ENCODE results near the gene ZNF616. TPM values are rescaled to one million over a fixed set of nuclear protein-coding genes. Genes with fewer than 3 reads are reported as not detected.
"Not testable (repeated sequence)": the region's sequence is repeated elsewhere in the genome, so short reads cannot be mapped to it uniquely, and the experiment has no call there.

ZNF616 gene
- total RNA-seq, 1 experiment from 2014 or later: 6.1 TPM

DNA sequence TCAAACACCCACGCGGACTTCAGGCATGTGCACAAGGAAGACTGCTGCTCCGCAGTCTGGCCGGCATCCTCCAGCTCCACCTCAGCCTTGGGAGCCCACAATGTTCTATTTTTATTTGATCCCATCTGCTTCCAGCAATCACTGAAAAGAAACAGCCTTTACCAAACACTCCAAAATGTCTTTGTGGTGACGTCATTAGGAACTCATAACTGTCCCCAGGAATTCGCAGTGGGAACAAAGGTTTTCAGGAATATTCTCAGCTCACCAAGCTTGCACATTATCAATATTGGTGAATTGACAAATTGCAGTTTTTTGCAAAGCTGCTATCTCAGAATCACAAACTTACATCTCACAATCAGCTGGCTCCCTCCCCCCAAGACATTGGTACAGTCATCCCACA is 29.0 kb downstream of the ZNF616 start:
- no peak for DNase-seq (ENCODE audit: low spot score)

- no peak for DNase-seq (ENCODE audit: low spot score)
Measured at GRCh38 chr19:52102782-52103181, 37.0 kb downstream of the ZNF616 start.

GRCh38 chr19:52101866-52102562 is 37.7 kb downstream of the ZNF616 start:
- peak; percentile 7 for DNase-seq (ENCODE audit: low spot score)

GRCh38 chr19:52099497-52100138 is 40.1 kb downstream of the ZNF616 start:
- DNase-seq (ENCODE audit: low spot score): peak; percentile 60

DNA sequence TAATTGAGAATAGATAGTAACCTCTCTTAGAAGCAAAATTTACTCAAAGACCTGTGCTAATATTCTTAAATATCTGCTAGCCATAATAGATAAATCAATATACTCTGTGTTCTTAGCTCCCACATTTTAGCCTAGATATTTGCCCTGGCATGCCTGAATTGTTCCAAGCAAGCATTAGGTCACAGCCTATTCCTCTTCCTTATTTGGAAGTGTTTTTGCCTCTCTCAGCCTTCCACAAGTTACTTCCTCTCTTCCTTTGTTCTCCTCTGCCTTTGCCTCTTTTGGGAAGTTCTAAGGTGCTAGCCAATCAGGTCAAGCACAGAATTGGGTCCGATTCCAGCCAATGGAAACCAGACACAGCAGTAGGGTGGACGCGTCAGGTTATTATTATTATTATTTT is 43.3 kb downstream of the ZNF616 start:
- not testable (repeated sequence) for DNase-seq (ENCODE audit: low spot score)

DNA sequence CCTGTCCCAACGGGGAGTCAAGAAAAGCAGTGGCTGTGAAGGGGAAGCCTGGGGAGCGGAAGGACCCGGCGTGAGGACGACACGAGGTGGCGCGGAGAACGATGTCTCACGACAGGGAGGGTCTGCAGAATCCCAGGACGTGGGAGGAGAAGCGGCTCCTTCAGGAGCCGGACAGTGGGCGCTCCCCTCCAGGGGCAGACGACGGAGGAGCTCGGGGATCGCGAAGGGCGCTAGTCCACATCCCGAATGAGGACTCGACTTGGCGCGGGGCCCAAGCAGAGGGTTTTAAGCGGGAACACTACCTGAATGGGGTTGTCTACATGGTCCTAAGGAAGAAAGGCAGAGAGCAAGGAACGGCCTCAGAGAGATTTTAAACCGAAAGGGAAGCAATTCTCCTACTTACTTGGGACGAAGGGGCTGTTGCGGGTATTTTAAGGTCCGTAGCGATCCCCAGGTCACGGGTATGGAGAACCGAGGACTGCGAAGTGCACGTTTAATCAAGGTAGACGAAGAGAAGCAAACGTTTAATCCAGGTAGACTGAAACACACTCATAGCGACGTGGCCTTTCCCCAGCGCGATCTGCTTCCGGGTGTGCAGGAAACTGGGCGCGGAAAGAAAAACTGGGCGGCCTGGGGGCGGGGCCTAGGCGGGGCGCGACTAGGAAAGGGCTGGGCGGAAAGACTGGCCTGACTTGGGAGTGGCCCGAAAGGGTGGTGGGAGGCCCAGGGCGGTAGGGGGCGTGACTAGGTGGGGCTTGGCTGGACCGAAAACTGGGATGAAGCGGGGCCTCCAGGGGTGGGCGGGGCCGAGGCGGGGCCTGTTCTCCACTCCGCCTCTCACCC is 44.3 kb downstream of the ZNF616 start, which contains the start of gene ZNF841:
Gene ZNF841, minus strand, starts transcription at position 594 of the 843 bp plus-strand sequence. CDS start 10,964 bp downstream, outside the sequence.
- DNase-seq (ENCODE audit: low spot score): peak; percentile 94

DNA sequence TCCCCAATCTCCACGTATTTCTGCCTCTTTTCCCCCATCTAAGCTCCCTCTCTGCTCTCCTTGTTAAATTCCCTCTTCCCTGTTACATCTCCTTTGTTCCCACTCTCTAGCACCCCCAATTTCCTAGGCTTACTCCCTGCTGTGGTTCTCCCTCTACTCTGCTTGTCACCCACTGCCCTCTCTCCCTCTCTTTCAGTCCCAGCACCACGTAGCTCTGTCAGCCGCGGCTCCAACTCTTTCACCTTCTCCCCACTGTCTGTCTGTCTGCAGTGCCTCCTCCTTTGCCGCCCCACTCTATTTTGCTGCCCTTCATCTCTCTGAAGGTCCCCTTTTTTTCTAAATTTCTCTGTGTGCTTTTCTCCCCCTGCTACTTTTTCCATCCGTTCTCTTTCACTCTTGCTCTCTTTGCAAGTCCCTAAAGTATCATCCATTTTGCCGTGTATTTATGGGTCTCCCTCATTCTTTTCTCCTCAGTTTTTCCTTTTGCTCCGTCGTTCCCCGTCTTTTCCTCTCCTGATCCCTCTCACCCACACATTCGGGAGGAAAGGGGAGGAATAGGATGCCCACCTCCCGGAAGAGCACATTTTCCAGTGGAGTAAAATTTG is 45.1 kb downstream of the ZNF616 start:
- DNase-seq (ENCODE audit: low spot score): no peak

- DNase-seq (ENCODE audit: low spot score): no peak
Measured at GRCh38 chr19:52086481-52086880, 53.3 kb downstream of the ZNF616 start.

DNA sequence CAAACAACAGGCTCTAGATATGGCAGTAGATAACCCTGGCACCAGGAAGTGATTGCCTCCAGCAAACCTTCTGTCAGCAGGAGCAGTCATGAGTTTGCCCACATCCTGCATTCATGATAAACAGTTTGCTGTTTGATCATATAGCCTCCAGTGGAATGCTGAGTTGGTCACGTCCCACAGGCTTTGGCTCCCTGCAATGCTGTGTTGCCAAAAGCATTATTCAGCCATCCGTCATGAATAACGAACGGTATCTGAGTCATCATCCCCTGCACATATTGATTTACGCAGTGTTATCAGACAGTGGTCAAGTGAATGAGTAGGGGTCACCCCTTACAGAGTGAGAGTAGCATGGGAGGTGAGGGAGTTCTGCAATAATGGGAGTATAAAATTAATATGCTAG is 69.2 kb downstream of the ZNF616 start:
- peak; percentile 74 for DNase-seq (ENCODE audit: low spot score)

DNA sequence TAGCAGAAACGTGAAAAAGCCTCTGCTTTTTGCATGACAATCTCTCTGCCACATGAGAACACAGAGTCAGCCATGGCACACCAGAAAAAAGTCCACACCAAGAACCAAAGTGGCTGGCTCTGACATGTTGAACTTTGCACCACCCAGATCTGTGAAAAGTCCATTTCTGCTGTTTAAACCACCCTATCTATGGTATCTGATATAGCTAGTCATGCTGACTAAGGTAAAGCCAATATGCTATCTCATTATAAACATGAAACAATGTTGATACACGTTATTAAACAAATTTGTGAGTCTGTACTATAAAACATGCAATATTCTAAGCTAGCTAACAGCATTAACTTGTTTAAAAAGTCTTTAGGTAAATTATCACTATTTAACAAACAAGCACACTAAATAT is 70.1 kb downstream of the ZNF616 start:
- no peak for DNase-seq (ENCODE audit: low spot score)

DNA sequence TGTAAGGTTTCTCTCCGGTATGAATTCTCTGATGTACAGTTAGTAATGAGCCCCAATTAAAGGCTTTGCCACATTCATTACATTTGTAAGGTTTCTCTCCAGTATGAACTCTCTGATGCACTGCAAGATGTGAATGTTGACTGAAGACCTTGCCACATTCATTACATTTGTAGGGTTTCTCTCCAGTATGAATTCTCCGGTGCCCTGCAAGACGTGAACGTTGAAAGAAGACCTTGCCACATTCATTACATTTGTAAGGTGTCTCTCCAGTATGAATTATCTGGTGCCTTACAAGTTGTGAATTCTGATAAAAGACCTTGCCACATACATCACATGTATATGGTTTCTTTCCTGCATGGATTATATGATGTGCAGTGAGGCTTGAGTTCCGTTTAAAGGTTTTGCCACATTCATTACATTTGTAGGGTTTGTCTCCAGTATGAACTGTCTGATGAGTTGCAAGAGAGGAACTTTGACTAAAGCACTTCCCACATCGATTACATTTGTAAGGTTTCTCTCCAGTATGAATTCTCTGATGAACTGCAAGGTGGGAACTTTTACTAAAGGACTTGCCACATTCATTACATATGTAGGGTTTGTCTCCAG is 73.4 kb downstream of the ZNF616 start:
- no peak for DNase-seq (ENCODE audit: low spot score)

DNA sequence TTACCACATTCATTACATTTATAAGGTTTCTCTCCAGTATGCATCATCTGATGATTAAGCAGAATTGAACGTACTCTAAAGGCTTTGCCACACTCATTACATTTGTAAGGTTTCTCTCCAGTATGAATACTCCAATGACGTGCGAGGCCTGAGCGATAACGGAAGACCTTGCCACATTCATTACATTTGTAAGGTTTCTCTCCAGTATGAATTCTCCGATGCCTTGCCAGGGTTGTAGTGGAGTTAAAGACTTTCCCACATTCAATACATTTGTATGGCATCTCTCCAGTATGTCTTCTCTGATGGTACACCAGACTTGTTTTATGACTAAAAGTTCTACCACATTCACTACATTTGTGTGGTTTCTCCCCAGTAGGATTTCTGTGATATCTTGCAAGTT is 74.3 kb downstream of the ZNF616 start:
- no peak for DNase-seq (ENCODE audit: low spot score)

Other genes starting within 250 kb of the ZNF616 start
- gene ZNF649, start 234.9 kb downstream of the ZNF616 start, total RNA-seq (2014; rRNA removed; shearing (Covaris generic)): 0.78 and 2.4 TPM in 2 replicates
- 4.8 and 7.7 TPM in 2 replicates for gene ZNF613, start 212.5 kb downstream of the ZNF616 start, total RNA-seq (2014; rRNA removed; shearing (Covaris generic))
- gene ZNF350, start 153.1 kb downstream of the ZNF616 start, total RNA-seq (2014; rRNA removed; shearing (Covaris generic)): 7.1 and 7.8 TPM in 2 replicates
- 7.9 and 9.3 TPM in 2 replicates for gene ZNF615, start 131.7 kb downstream of the ZNF616 start, total RNA-seq (2014; rRNA removed; shearing (Covaris generic))
- 14.3 and 15.3 TPM in 2 replicates for gene ZNF614, start 111.6 kb downstream of the ZNF616 start, total RNA-seq (2014; rRNA removed; shearing (Covaris generic))
- 3.5 and 5.0 TPM in 2 replicates for gene ZNF432, start 91.1 kb downstream of the ZNF616 start, total RNA-seq (2014; rRNA removed; shearing (Covaris generic))
- gene ZNF841, start 44.2 kb downstream of the ZNF616 start, total RNA-seq (2014; rRNA removed; shearing (Covaris generic)): 8.3 and 8.6 TPM in 2 replicates
- 7.0 and 32.6 TPM in 2 replicates for gene ZNF836, start 31.7 kb upstream of the ZNF616 start, total RNA-seq (2014; rRNA removed; shearing (Covaris generic))
- gene PPP2R1A, start 50.1 kb upstream of the ZNF616 start, total RNA-seq (2014; rRNA removed; shearing (Covaris generic)): 301 and 306 TPM in 2 replicates
- 12.7 and 14.6 TPM in 2 replicates for gene ZNF766, start 129.6 kb upstream of the ZNF616 start, total RNA-seq (2014; rRNA removed; shearing (Covaris generic))
- gene ZNF480, start 157.2 kb upstream of the ZNF616 start, total RNA-seq (2014; rRNA removed; shearing (Covaris generic)): 11.3 and 12.6 TPM in 2 replicates
- 1.3 and 1.4 TPM in 2 replicates for gene ZNF610, start 196.3 kb upstream of the ZNF616 start, total RNA-seq (2014; rRNA removed; shearing (Covaris generic))
- gene ZNF880, start 230.0 kb upstream of the ZNF616 start, total RNA-seq (2014; rRNA removed; shearing (Covaris generic)): 0.12 and 0.22 TPM in 2 replicates

All from A172 (cell line).